AG04449 (cell line): ENCODE data around the gene PXYLP1.

ENCODE experiments used
- CTCF ChIA-PET: fragments of 350-600 bp; formaldehyde crosslinking; extraction: SDS; loops from one replicate; lab custom pipeline; 2021; ENCODE audit warnings: antibody characterized with exemption; lab: Yijun Ruan, JAX
- POLR2A ChIA-PET: fragments of 400-600, 350-600 bp; formaldehyde crosslinking; extraction: SDS; loops from one replicate; lab custom pipeline; 2020; ENCODE audit warnings: antibody characterized with exemption, inconsistent platforms; lab: Yijun Ruan, JAX
- DNase-seq: peaks from one replicate; pipeline ENCODE4 v3.0.0-alpha.2; 2010; ENCODE audit warnings: low read depth, low spot score
- H3K4me3 ChIP-seq: 2 replicates; pipeline ENCODE4 v1.5.1; 2011; ENCODE audit warnings: low read depth, mild to moderate bottlenecking, control low read depth, low read length
- TF ChIP-seq, protein P1 (sequence below): IDR thresholded peaks from one replicate; pipeline ENCODE4 v1.5.1; 2011; ENCODE audit warnings: mild to moderate bottlenecking, moderate library complexity, low read length, control low read depth, inconsistent platforms; ENCODE audit not compliant: insufficient read depth; ENCODE audit errors: missing control alignments

PXYLP1 gene

DNA sequence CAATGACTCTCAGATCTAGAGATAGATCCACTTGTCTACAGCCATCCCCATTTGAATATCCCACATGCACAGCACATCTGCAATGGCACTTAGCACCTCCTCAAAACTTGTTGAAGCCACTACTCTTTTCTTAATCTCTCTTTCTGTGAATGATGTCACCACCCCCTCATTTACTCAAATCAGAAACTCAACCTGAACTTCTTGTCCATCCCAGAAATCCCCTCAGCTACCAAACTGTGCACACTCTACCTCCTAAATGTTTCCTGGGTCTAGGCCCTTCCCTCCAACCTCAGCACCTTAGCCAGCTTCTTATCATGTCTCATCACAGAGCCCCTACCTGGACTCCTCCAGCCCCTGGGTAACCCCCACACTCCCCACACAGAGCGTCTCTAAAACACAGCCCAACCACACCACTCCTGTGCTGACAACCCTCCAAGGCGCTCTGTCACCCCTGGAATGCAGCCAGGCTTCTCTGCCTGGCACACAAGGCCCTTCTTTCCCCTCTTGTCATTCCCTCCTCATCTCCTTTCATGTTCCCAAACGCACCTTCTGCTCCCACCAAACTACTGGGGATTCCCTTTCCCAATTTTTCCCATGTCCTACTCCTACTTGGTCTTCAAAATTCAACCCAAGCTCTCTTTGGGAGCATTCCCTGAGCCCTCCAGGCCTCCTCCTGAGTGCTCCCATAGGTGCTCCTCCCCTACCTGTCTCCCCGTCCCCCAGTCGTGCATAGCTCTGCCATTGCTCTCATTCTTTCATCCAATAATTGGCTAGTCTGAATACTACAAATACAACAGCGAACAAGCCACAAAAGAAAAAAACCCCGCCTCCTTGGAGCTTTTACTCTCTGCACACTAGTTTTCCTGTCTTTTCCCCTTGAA lies 96.9 kb downstream of the PXYLP1 start:
- CTCF ChIA-PET: interaction anchor here (0.9 to 1.5 kb wide), 6 partner anchors 14 to 137 kb away, joined by 3 to 6 read pairs (median 4); no protein-coding TSS in a partner anchor
- no peak overlapping the region for H3K4me3 ChIP-seq
- POLR2A ChIA-PET: no interaction called here
- TF ChIP-seq, protein P1, sequence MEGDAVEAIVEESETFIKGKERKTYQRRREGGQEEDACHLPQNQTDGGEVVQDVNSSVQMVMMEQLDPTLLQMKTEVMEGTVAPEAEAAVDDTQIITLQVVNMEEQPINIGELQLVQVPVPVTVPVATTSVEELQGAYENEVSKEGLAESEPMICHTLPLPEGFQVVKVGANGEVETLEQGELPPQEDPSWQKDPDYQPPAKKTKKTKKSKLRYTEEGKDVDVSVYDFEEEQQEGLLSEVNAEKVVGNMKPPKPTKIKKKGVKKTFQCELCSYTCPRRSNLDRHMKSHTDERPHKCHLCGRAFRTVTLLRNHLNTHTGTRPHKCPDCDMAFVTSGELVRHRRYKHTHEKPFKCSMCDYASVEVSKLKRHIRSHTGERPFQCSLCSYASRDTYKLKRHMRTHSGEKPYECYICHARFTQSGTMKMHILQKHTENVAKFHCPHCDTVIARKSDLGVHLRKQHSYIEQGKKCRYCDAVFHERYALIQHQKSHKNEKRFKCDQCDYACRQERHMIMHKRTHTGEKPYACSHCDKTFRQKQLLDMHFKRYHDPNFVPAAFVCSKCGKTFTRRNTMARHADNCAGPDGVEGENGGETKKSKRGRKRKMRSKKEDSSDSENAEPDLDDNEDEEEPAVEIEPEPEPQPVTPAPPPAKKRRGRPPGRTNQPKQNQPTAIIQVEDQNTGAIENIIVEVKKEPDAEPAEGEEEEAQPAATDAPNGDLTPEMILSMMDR: no peak
- no peak for DNase-seq

DNA sequence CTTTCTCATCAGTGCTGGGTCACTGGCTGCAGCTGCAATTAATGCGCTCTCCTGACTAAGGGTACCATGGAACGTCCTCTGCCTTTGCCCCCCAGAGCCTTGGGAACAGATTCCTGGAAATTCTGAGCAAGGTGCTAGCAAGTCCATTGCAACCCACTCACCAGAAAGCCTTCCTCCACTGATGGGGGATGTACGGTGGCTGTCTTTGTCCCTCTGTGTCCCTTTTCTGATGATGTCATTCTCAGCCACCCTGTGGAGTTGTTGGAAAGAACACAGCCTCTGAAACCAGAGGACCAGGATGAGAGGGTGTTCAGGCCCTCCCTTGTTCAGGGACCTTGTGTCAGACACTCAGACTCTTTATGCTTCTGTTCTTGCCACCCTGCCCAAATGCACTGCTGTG lies 98.6 kb downstream of the PXYLP1 start:
- TF ChIP-seq, protein P1: no peak
- CTCF ChIA-PET: interaction anchor here (1.5 to 4.1 kb wide), 5 partner anchors 8 to 124 kb away, joined by 4 to 38 read pairs (median 11); no protein-coding TSS in a partner anchor
- no peak overlapping the region for H3K4me3 ChIP-seq
- POLR2A ChIA-PET: no interaction called here
- no peak for DNase-seq

DNA sequence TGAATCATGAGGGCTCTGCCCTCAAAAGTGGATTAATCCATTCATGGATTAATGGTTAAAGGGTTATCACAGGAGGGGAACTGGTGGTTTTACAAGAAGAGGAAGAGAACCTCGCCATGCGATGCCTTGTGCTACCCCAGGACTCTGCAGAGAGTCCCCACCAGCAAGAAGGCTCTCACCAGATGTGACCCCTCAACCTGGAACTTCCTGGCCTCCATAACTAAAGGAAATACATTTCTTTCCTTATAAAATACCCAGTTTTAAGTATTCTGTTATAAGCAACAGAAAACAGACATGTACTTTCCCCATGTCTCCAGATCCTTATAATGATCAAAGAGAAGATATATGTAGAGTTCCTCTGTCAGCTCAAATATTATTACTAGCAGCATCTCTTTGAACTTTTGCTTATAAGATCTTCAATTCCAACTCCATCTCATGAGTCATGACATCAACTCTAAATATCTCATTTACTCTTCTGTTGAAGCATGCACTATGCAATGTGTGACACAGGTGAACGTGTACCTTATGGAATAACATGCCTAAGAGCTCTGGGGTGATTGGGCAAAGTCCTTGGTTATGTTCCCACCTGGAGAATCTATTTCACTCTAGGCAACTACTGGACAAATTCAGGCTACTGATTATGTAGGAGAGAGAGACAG lies 99.2 kb downstream of the PXYLP1 start:
- DNase-seq: no peak
- POLR2A ChIA-PET: interaction anchor here (0.9 to 1.8 kb wide), 4 partner anchors 30 to 124 kb away, joined by 3 to 9 read pairs (median 3); no protein-coding TSS in a partner anchor
- no peak overlapping the region for H3K4me3 ChIP-seq
- CTCF ChIA-PET: interaction anchor here (0.9 to 4.1 kb wide), 5 partner anchors 8 to 124 kb away, joined by 3 to 38 read pairs (median 11); no protein-coding TSS in a partner anchor
- TF ChIP-seq, protein P1: no peak

DNA sequence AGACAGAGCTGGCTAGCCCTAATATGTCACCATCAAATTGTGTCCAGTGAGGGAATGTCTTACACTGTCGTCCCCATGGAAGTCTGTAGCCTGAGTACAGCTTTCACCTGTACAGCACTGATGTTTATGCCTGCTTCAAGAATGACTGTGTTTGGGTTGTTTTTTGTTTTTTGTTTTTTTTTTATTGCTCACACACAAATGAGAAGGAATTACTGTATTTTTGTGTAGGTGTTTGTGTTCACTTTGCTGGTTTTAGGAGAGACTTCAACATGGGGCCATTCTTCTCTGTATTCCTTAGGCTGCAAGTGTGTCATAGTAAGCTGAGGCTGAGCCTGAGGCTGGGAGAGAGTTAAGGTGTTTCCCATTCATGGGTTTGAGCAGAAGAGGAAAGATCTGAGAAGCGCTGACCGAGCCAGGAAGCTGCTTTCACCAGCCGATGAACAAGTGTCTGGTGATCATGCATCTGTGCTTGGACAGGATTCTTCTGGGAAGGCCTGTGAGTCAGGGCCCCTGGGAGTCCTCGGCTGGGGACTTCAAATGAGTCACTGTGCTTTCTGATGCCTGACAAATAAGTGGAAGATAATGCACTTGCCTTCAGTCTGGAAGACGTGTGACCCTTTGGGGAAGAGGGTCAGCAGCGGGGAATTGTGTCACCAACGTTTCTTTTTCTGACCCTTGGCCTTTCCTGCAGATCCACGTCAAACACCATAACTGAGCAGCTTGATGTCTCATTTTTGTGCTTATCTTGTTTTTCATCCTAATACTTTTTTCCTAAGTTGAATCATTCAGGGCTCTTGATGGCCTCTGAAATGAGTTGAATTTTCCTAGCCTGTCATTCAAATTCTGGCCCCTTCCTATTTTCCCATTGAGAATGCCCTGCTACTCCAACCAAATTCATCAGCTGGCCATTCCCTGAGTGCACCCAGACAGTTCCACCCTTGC lies 100.0 kb downstream of the PXYLP1 start:
- DNase-seq: peak; percentile 90
- H3K4me3 ChIP-seq: no peak overlapping the region
- ChIA-PET POLR2A (interaction anchor here (0.9 to 1.8 kb wide), 5 partner anchors 20 to 123 kb away, joined by 3 to 9 read pairs (median 3); no protein-coding TSS in a partner anchor), CTCF (interaction anchor here (0.7 to 4.1 kb wide), 8 partner anchors 9 to 133 kb away, joined by 3 to 38 read pairs (median 6); no protein-coding TSS in a partner anchor)
- TF ChIP-seq, protein P1: no peak

DNA sequence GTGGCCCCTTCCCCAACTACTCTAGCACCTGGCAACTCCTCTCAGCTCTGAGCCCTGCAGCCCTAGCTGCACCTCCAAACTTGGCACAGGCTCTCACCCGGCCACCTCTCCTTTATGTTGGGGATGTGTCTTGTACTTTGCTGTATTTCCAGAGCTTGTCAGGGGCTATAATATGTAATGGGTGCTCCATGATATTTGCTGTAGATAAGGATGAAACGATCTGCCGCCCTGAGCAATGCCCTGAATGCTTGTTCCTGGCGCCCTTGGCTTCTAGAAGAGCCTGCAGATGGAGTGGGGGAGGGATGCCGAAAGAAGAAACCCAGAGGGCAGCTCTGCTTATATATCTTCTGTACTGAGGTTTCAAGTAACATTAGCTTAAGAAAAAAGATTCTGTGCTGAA lies 100.8 kb downstream of the PXYLP1 start:
- ChIA-PET POLR2A (interaction anchor here (0.9 to 1.8 kb wide), 3 partner anchors 21 to 116 kb away, joined by 3 to 9 read pairs (median 4); no protein-coding TSS in a partner anchor), CTCF (interaction anchor here (0.7 to 4.1 kb wide), 7 partner anchors 10 to 132 kb away, joined by 3 to 38 read pairs (median 9); no protein-coding TSS in a partner anchor)
- no peak for DNase-seq
- no peak overlapping the region for H3K4me3 ChIP-seq
- TF ChIP-seq, protein P1: no peak
